Natural killer cell (primary cell): ENCODE measurements around the gene FJX1. TPM values are rescaled to one million over a fixed set of nuclear protein-coding genes. Genes with fewer than 3 reads are reported as not detected.

Experiments
- ATAC-seq, 3 donors: fragments of 150-1000 bp in 2 of 3; fragments of 200-7000 bp in 1 of 3; cut with Tn5 transposase; 1 replicate in 1 of 3; 2 replicates in 2 of 3; pipeline ENCODE4 v1.10.0; 2021; ENCODE audit warnings: mild to moderate bottlenecking in 2 of 3, moderate library complexity in 2 of 3
- DNase-seq, 2 donors: peaks; one replicate each; pipeline versions ENCODE4 v3.0.0 to v3.0.0-alpha.2; 2013 to 2021; ENCODE audit warnings: mixed read lengths in 1 of 2
- H3K27ac ChIP-seq: one replicate; pipeline ENCODE4 v1.5.1; 2013; ENCODE audit warnings: mild to moderate bottlenecking, low read length
- H3K27me3 ChIP-seq: one replicate; pipeline ENCODE4 v1.6.1; 2013; ENCODE audit warnings: low read length; ENCODE audit not compliant: control insufficient read depth, insufficient read depth
- H3K36me3 ChIP-seq: one replicate; pipeline ENCODE4 v1.6.1; 2013; ENCODE audit warnings: low read length; ENCODE audit not compliant: control insufficient read depth, insufficient read depth
- H3K4me1 ChIP-seq: one replicate; pipeline ENCODE4 v1.6.1; 2013; ENCODE audit warnings: low read length; ENCODE audit not compliant: control insufficient read depth, insufficient read depth
- H3K4me3 ChIP-seq: one replicate; pipeline ENCODE4 v1.5.1; 2013; ENCODE audit warnings: low read length
- H3K9me3 ChIP-seq: one replicate; pipeline ENCODE4 v1.6.1; 2013; ENCODE audit warnings: low read length; ENCODE audit not compliant: control insufficient read depth, insufficient read depth
- H3K27ac Mint-ChIP-seq, 2 donors: one replicate each; pipeline ENCODE4 v1.8.0; 2022; ENCODE audit warnings: mild to moderate bottlenecking in 2 of 2, mixed read lengths in 2 of 2, moderate library complexity in 1 of 2
- H3K27me3 Mint-ChIP-seq, 2 donors: one replicate each; pipeline ENCODE4 v1.8.0; 2022; ENCODE audit warnings: low read depth in 2 of 2, mixed read lengths in 2 of 2
- H3K36me3 Mint-ChIP-seq: one replicate; pipeline ENCODE4 v1.8.0; 2022; ENCODE audit warnings: mixed read lengths
- H3K4me1 Mint-ChIP-seq, 2 donors: one replicate each; pipeline ENCODE4 v1.8.0; 2022; ENCODE audit warnings: mixed read lengths in 2 of 2
- H3K4me3 Mint-ChIP-seq: one replicate; pipeline ENCODE4 v1.8.0; 2022; ENCODE audit warnings: mild to moderate bottlenecking, moderate library complexity, mixed read lengths
- H3K9me3 Mint-ChIP-seq, 2 donors: one replicate each; pipeline ENCODE4 v1.8.0; 2022; ENCODE audit warnings: mixed read lengths in 2 of 2
- WGBS: methylation state at CpG from one replicate; pipeline ENCODE4 v1.1.7; 2013; ENCODE audit warnings: missing lambda C conversion rate; ENCODE audit not compliant: insufficient coverage; 5-methylcytosine and 5-hydroxymethylcytosine counted together
- intact Hi-C: fragments of 100-400 bp; cut with micrococcal nuclease; formaldehyde crosslinking; loops from one replicate; pipeline ENCODE4 v1.14.2; 2022
- total RNA-seq, 4 donors: library from RNA; stranded (reverse); fragments of 120-200 nt in 1 of 4; gene quantifications; one replicate each; pipeline versions ENCODE4 v1.2.3 to v1.2.4, GENCODE V29; 2013 to 2022
- TF ChIP-seq, protein P1 (sequence below): fragments of 200-600 bp; IDR thresholded peaks from one replicate; pipeline ENCODE4 v1.8.0; 2022; ENCODE audit warnings: antibody characterized with exemption

Gene FJX1
- total RNA-seq, 3 donors from 2014 or later (not counting 1 experiment from before 2014, with no cell fraction given): not detected

DNA sequence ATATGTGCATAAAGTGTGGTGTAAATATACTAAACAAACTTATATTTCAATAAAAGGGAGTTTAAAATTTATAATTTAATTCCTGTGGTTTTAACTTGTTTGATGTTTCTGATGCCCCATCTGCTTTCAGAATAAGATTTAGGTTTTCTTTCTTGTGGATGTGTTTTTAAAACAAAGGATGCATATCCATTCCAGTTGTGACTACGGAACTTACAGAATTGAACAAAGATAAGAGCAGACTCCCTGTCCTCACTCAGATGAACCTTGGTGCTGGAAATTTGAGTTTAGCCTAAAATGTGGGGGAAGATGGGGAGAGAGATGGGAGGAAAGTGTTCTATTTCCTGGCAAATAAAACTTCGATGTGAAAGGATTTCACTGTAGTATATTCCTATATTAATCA is 2.5 kb downstream of the FJX1 start:
- WGBS: 91% methylated on average over 1 of the region's 2 CpGs
- H3K27me3 ChIP-seq: peaks cover 34% of the 10 kb centered on the region
- Mint-ChIP-seq H3K27ac (no peak overlapping the region), H3K27me3 (peaks cover 52 to 75% of the 10 kb centered on the region in 2 donors), H3K4me3 (no peak overlapping the region), H3K9me3 (no peaks in the 10 kb centered on the region), H3K4me1 (peaks cover 3 to 5% of the 10 kb centered on the region in 2 donors), H3K36me3 (no peaks in the 10 kb centered on the region)
- peaks cover 17% of the 10 kb centered on the region for H3K4me1 ChIP-seq
- no peak for ATAC-seq
- H3K36me3 ChIP-seq: no peaks in the 10 kb centered on the region
- TF ChIP-seq, protein P1, sequence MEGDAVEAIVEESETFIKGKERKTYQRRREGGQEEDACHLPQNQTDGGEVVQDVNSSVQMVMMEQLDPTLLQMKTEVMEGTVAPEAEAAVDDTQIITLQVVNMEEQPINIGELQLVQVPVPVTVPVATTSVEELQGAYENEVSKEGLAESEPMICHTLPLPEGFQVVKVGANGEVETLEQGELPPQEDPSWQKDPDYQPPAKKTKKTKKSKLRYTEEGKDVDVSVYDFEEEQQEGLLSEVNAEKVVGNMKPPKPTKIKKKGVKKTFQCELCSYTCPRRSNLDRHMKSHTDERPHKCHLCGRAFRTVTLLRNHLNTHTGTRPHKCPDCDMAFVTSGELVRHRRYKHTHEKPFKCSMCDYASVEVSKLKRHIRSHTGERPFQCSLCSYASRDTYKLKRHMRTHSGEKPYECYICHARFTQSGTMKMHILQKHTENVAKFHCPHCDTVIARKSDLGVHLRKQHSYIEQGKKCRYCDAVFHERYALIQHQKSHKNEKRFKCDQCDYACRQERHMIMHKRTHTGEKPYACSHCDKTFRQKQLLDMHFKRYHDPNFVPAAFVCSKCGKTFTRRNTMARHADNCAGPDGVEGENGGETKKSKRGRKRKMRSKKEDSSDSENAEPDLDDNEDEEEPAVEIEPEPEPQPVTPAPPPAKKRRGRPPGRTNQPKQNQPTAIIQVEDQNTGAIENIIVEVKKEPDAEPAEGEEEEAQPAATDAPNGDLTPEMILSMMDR: no peak
- no peak overlapping the region for H3K27ac ChIP-seq
- H3K4me3 ChIP-seq: no peak overlapping the region
- intact Hi-C loops: no loop called here
- DNase-seq: no peak
- H3K9me3 ChIP-seq: no peaks in the 10 kb centered on the region

DNA sequence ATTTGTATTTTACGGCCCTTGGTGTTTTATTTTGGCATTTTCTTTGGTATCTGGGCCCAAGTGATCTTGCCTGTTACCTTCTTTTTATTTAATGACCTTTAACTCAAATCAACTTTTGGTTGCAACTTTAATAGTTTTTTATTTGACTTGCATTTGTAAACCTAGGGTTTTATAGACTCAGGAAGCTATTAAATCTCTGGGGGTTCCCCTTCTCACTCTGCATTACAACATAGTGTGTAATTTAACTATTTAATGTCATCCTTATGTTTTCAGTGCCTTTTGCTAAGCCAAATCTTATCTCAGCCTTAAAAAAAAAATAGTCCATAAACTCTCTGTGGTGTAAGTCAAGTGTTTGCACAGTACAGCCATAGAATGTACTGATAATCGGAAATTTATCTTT is 3.4 kb downstream of the FJX1 start:
- peaks cover 17% of the 10 kb centered on the region for H3K4me1 ChIP-seq
- Mint-ChIP-seq H3K9me3 (no peaks in the 10 kb centered on the region), H3K4me1 (peaks cover 3 to 5% of the 10 kb centered on the region in 2 donors), H3K4me3 (no peak overlapping the region), H3K27me3 (peaks cover 54 to 75% of the 10 kb centered on the region in 2 donors), H3K36me3 (no peaks in the 10 kb centered on the region), H3K27ac (no peak overlapping the region)
- H3K4me3 ChIP-seq: no peak overlapping the region
- DNase-seq: no peak
- TF ChIP-seq, protein P1: no peak
- WGBS: 77% methylated on average over 1 of the region's 2 CpGs
- no peaks in the 10 kb centered on the region for H3K36me3 ChIP-seq
- intact Hi-C loops: no loop called here
- no peaks in the 10 kb centered on the region for H3K9me3 ChIP-seq
- H3K27me3 ChIP-seq: peaks cover 36% of the 10 kb centered on the region
- no peak overlapping the region for H3K27ac ChIP-seq
- no peak for ATAC-seq

DNA sequence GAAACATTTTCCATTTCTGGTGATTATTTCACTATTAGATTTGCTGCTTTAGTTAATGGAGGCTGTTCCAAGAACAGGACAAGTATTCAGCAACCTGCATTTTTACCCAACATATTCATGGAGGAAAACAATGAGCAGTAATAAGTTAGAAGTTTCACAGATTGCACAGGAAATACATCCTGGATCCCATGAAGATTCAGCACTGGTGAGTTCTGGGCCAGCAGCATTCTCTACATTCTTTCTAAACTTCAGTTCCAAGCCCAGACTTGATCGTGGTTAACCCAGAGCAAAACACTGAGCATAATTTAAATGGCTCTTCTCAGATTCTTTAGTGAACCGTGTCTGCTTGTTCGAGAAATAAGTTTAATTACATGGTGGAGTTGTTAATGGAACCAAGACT is 3.8 kb downstream of the FJX1 start:
- DNase-seq (no peak), ATAC-seq (no peak)
- H3K36me3 Mint-ChIP-seq: no peaks in the 10 kb centered on the region
- H3K4me1 ChIP-seq: peaks cover 17% of the 10 kb centered on the region
- no peaks in the 10 kb centered on the region for H3K36me3 ChIP-seq
- H3K9me3 Mint-ChIP-seq: no peaks in the 10 kb centered on the region
- TF ChIP-seq, protein P1: no peak
- peaks cover 53 to 75% of the 10 kb centered on the region in 2 donors for H3K27me3 Mint-ChIP-seq
- no peak overlapping the region for H3K4me3 Mint-ChIP-seq
- H3K4me1 Mint-ChIP-seq: peaks cover 3 to 5% of the 10 kb centered on the region in 2 donors
- no peak overlapping the region for H3K27ac ChIP-seq
- H3K27ac Mint-ChIP-seq: no peak overlapping the region
- intact Hi-C loops: no loop called here
- peaks cover 37% of the 10 kb centered on the region for H3K27me3 ChIP-seq
- WGBS: 81% methylated on average over 3 of the region's 3 CpGs
- H3K9me3 ChIP-seq: no peaks in the 10 kb centered on the region
- no peak overlapping the region for H3K4me3 ChIP-seq

DNA sequence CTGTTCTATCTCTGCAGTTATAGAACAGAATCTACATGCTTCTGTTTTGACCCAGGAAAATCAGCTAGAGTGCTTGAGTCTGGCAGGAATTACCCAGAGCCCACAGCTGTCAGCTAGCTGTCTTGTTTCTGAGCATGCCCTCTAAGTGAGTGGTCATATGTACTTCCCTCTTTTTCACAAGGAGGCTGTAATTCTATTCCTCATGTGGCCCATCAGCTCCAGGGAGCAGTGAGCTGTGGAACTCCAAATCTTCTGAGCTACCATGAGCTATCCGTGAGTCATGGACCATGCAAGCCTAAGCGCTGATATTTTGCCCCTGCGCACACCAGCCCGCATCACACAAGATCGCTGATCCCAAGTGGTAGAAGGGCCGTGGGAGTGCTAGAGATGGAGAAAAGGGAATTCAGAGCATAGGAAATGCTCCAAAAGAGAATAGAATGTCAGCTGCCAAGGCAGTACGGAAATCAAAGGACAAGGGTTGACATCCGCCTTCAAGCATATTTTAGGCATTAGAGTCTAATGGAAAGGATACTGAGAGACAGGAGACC is 5.4 kb downstream of the FJX1 start:
- Mint-ChIP-seq H3K4me3 (no peak overlapping the region), H3K27me3 (peaks cover 53 to 81% of the 10 kb centered on the region in 2 donors), H3K27ac (no peak overlapping the region), H3K4me1 (no peaks in the 10 kb centered on the region), H3K9me3 (no peaks in the 10 kb centered on the region), H3K36me3 (no peaks in the 10 kb centered on the region)
- intact Hi-C loops: no loop called here
- H3K4me3 ChIP-seq: no peak overlapping the region
- no peak for DNase-seq
- no peaks in the 10 kb centered on the region for H3K9me3 ChIP-seq
- TF ChIP-seq, protein P1: no peak
- H3K27me3 ChIP-seq: peaks cover 31% of the 10 kb centered on the region
- WGBS: 87% methylated on average over 8 of the region's 8 CpGs
- ATAC-seq: no peak
- no peak overlapping the region for H3K27ac ChIP-seq
- H3K4me1 ChIP-seq: peaks cover 12% of the 10 kb centered on the region
- no peaks in the 10 kb centered on the region for H3K36me3 ChIP-seq
